Ramos (cell line): Measurements from ENCODE around the gene IFT74.

Source experiments
- in situ Hi-C: fragments of 300-500 bp; cut with MboI; formaldehyde crosslinking; loops from one replicate; pipeline ENCODE4 v1.14.3; 2022; ENCODE audit warnings: low sequenced_read_pairs; ENCODE audit not compliant: unreplicated experiment

IFT74 gene

GRCh38 chr9:26955921-26956859, at the start of gene IFT74:
TSS of gene IFT74 (plus strand) at chr9:26956412. CDS start at chr9:26961968, 5,556 bp downstream.
- in situ Hi-C loops, result no loop called here

GRCh38 chr9:26913138-26913668, 43.0 kb upstream of the IFT74 start:
- in situ Hi-C loops, result no loop called here

GRCh38 chr9:26919698-26920097, 36.5 kb upstream of the IFT74 start:
- in situ Hi-C loops, result no loop called here

GRCh38 chr9:26925609-26926008, 30.6 kb upstream of the IFT74 start:
- in situ Hi-C loops, result no loop called here

- in situ Hi-C loops, result no loop called here
These were observed 27.2 kb upstream of the IFT74 start for GRCh38 chr9:26928902-26929495.

- in situ Hi-C loops, result no loop called here
These were observed 20.4 kb upstream of the IFT74 start for GRCh38 chr9:26935847-26936246.

GRCh38 chr9:26937816-26938371, 18.3 kb upstream of the IFT74 start:
- in situ Hi-C loops, result no loop called here

- in situ Hi-C loops, result no loop called here
These were observed 16.1 kb upstream of the IFT74 start for GRCh38 chr9:26939955-26940711.

- in situ Hi-C loops, result no loop called here
These were observed 15.4 kb upstream of the IFT74 start for GRCh38 chr9:26940779-26941178.

GRCh38 chr9:26945591-26945990, 10.6 kb upstream of the IFT74 start:
- in situ Hi-C loops, result no loop called here

- in situ Hi-C loops, result no loop called here
These were observed 9.2 kb upstream of the IFT74 start, which contains the start of gene PLAA for GRCh38 chr9:26946753-26947727. TSS of gene PLAA (minus strand) at chr9:26947242. CDS start at chr9:26947045, 197 bp downstream.

GRCh38 chr9:26947736-26948135, 8.5 kb upstream of the IFT74 start:
- in situ Hi-C loops, result no loop called here

- in situ Hi-C loops, result no loop called here
These were observed 6.6 kb upstream of the IFT74 start for GRCh38 chr9:26949637-26950069.

GRCh38 chr9:26950521-26950920, 5.7 kb upstream of the IFT74 start:
- in situ Hi-C loops, result no loop called here

- in situ Hi-C loops, result no loop called here
These were observed 4.4 kb upstream of the IFT74 start for GRCh38 chr9:26951794-26952193.

GRCh38 chr9:26954050-26954508, 2.1 kb upstream of the IFT74 start:
- in situ Hi-C loops, result no loop called here

GRCh38 chr9:26955222-26955903, 849 bp upstream of the IFT74 start:
- in situ Hi-C loops, result no loop called here

GRCh38 chr9:26956860-26957233, 635 bp downstream of the IFT74 start:
- in situ Hi-C loops, result no loop called here
